ENCODE measurements around the gene TSN.
"Not testable (repeated sequence)": the region's sequence is repeated elsewhere in the genome, so short reads cannot be mapped to it uniquely, and the experiment has no call there.

DNA sequence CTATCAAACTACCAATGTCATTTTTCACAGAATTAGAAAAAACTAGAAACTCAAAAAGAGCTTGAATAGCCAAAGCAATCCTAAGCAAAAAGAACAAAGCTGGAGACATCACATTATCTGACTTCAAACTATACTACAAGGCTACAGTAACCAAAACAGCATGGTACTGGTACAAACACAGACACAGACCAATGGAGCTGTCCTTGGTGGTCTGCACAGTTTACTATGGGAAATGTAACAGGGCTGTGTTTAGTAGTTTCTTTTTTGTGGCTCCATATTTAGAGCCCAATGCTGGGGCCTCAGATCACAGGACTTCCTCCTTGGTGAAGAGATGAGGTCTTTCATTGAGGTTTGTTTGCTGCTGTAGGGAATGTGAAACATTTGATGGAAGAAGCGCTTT, 61.9 kb downstream of the TSN start:
- TF ChIP-seq, protein P1, sequence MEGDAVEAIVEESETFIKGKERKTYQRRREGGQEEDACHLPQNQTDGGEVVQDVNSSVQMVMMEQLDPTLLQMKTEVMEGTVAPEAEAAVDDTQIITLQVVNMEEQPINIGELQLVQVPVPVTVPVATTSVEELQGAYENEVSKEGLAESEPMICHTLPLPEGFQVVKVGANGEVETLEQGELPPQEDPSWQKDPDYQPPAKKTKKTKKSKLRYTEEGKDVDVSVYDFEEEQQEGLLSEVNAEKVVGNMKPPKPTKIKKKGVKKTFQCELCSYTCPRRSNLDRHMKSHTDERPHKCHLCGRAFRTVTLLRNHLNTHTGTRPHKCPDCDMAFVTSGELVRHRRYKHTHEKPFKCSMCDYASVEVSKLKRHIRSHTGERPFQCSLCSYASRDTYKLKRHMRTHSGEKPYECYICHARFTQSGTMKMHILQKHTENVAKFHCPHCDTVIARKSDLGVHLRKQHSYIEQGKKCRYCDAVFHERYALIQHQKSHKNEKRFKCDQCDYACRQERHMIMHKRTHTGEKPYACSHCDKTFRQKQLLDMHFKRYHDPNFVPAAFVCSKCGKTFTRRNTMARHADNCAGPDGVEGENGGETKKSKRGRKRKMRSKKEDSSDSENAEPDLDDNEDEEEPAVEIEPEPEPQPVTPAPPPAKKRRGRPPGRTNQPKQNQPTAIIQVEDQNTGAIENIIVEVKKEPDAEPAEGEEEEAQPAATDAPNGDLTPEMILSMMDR (IDR thresholded peaks at IDR 0.05 in 2 of 3, conservative IDR thresholded peaks at IDR 0.05 in 1 of 3; ENCODE audit: borderline replicate concordance in 1 of 3, insufficient read depth in 1 of 3, low read depth in 2 of 3, low read length in 2 of 3): not testable (repeated sequence)
- TF ChIP-seq EZH2 (IDR thresholded peaks at IDR 0.05); POLR2A (IDR thresholded peaks at IDR 0.05; ENCODE audit: borderline replicate concordance, extremely low read depth, insufficient read depth, insufficient read length); ELF1 (IDR thresholded peaks at IDR 0.05; ENCODE audit: borderline replicate concordance, low read depth); TCF7L2 (IDR thresholded peaks at IDR 0.05; ENCODE audit: borderline replicate concordance, extremely low read depth, insufficient read depth, insufficient read length); JUND (IDR thresholded peaks at IDR 0.05): not testable (repeated sequence)
- TF ChIP-seq, protein P2, sequence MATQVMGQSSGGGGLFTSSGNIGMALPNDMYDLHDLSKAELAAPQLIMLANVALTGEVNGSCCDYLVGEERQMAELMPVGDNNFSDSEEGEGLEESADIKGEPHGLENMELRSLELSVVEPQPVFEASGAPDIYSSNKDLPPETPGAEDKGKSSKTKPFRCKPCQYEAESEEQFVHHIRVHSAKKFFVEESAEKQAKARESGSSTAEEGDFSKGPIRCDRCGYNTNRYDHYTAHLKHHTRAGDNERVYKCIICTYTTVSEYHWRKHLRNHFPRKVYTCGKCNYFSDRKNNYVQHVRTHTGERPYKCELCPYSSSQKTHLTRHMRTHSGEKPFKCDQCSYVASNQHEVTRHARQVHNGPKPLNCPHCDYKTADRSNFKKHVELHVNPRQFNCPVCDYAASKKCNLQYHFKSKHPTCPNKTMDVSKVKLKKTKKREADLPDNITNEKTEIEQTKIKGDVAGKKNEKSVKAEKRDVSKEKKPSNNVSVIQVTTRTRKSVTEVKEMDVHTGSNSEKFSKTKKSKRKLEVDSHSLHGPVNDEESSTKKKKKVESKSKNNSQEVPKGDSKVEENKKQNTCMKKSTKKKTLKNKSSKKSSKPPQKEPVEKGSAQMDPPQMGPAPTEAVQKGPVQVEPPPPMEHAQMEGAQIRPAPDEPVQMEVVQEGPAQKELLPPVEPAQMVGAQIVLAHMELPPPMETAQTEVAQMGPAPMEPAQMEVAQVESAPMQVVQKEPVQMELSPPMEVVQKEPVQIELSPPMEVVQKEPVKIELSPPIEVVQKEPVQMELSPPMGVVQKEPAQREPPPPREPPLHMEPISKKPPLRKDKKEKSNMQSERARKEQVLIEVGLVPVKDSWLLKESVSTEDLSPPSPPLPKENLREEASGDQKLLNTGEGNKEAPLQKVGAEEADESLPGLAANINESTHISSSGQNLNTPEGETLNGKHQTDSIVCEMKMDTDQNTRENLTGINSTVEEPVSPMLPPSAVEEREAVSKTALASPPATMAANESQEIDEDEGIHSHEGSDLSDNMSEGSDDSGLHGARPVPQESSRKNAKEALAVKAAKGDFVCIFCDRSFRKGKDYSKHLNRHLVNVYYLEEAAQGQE (IDR thresholded peaks at IDR 0.05; ENCODE audit: low read depth): not testable (repeated sequence)
